GM19372 (cell line): Measurements from ENCODE around the gene STKLD1.
"Not testable (repeated sequence)": the region's sequence is repeated elsewhere in the genome, so short reads cannot be mapped to it uniquely, and the experiment has no call there.

ENCODE experiments used
- ATAC-seq: cut with Tn5 transposase; IDR thresholded peaks from one replicate; pipeline ENCODE4 v1.9.1; 2021; ENCODE audit warnings: mild to moderate bottlenecking, low read depth, moderate library complexity; ENCODE audit not compliant: unreplicated experiment

Gene STKLD1

GRCh38 chr9:133382507-133383141, 6.5 kb downstream of the STKLD1 start:
- ATAC-seq = no peak

- ATAC-seq = no peak
Measured at GRCh38 chr9:133383438-133383837, 7.3 kb downstream of the STKLD1 start.

DNA sequence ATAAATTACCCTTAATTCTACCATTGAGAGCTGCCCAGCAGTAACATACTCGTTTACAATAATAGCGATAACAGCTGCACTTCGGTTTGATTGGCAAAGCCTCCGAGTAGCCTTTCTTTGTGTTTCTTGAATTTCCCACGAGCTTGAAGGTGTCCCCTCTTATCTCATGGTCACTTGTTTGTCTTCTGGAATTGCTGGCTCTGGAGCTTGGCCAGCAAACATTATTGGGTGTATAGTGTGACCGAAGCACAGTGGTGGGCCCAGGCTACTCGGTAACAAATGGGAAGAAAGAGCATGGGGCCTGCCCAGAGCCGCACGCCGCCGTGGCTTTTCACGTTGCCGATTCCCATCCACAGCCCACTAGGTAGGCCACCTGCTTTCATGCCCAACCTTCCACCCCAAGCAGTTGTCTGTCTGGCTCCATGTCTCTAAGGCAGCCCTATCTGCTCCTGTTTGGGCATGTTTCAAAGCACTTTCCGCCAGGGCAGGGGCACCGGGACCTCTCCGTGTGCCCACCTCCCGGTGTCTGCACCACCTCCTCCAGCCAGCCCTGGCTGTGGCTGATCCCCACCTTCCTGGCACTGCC, 8.7 kb downstream of the STKLD1 start:
- no peak for ATAC-seq

- ATAC-seq = no peak
Measured at GRCh38 chr9:133385452-133385851, 9.3 kb downstream of the STKLD1 start.

DNA sequence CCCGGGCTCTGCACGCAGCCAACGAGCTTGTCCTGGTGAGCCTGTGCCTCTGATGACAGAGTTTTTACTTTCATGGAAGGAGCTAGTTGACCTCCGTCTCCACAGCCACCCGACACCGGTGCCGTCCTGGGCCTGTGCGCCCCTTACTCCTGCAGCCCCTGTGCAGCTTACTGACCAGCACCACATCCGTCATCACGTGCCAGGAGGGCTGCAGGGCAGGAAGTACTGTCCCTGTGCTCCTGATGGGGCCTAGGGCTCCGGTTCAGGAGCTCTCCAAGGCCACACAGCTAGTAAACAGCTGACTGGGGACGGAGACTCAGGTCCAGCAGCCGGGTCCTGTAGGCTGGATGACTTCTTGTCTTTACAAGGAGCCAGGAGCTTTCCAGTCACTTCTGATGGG, 10.2 kb downstream of the STKLD1 start:
- no peak for ATAC-seq

DNA sequence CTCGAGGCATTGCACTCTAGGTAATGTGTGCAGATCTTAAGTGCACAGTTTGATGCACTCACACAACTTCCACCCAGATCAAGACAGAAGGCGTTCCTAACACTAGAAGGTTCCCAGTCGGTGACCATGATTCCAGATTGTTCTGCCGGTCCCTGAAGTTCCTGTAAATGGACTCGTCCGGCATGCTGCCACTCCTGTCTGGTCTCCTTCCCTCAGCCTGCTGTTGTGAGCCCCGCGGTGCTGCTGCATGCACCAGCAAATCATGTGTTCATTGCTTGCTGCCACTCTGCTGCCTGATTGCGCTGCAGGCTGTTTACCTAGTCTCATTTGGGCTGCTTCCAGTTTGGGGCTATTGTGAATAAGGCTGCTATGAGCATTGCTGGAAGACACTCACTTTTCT, 11.5 kb downstream of the STKLD1 start:
- no peak for ATAC-seq

GRCh38 chr9:133389025-133389557, 12.9 kb downstream of the STKLD1 start:
- ATAC-seq = no peak

GRCh38 chr9:133389562-133389961, 13.4 kb downstream of the STKLD1 start:
- no peak for ATAC-seq

DNA sequence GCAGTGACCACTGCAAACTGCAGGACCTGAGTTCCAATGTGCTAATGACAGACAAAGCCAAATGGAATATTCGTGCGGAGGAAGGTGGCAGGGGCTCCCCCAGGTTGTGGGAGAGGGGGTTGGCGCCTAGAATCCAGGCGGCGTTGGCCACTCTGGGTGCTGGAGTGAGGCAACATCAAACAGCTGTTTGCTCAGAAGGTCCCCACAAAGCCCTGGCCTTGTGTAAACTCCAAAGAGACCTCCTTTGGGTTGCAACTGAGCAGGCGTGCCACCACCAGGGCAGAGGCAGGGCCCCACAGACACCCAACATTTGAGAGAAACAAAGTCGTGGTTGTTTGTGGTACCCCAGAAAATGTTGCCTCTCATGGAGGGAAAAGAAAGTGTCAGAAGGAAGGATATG, 14.5 kb downstream of the STKLD1 start:
- no peak for ATAC-seq

GRCh38 chr9:133391449-133391848, 15.3 kb downstream of the STKLD1 start:
- not testable (repeated sequence) for ATAC-seq

- ATAC-seq = not testable (repeated sequence)
Measured at GRCh38 chr9:133392308-133392707, 16.1 kb downstream of the STKLD1 start.

DNA sequence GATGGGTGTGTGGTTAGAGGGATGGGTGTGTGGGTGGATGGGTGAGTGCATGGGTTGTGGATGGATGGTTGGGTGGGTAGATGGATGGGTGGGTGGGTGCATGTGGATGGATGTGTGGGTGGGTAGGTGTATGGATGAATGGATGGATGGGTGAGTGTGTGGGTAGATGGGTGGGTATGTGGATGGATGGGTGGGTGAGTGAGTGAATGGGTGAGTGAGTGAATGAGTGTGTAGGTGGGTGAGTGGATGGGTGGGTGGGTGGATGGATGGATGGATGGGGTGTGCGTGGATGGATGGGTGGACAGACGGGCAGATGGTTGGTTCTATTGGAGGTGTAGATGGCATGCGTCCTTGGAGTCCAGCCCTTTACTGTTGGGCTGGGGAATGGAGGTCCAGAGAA, 17.2 kb downstream of the STKLD1 start:
- ATAC-seq = no peak

GRCh38 chr9:133394687-133395271, 18.6 kb downstream of the STKLD1 start:
- ATAC-seq = no peak

DNA sequence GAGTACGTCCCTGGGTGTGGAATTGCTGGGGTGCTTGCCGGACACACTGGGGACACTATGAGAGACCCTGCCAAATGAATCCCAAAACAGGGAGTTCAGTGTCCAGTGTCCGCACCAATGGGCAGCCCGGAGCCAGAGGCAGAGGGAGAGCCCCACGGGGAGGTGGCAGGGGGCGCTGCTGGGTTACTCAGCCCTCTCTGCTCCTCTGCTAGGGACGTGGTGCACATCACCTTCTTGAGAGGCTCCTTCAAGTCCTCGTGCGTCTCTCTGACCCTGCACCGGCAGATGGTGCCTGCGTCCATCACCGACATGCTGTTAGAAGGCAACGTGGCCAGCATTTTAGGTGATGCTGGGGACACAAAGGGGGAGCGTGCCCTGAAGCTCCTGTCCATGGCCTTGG, 20.8 kb downstream of the STKLD1 start:
- no peak for ATAC-seq

- no peak for ATAC-seq
Measured at GRCh38 chr9:133397370-133397769, 21.2 kb downstream of the STKLD1 start.

DNA sequence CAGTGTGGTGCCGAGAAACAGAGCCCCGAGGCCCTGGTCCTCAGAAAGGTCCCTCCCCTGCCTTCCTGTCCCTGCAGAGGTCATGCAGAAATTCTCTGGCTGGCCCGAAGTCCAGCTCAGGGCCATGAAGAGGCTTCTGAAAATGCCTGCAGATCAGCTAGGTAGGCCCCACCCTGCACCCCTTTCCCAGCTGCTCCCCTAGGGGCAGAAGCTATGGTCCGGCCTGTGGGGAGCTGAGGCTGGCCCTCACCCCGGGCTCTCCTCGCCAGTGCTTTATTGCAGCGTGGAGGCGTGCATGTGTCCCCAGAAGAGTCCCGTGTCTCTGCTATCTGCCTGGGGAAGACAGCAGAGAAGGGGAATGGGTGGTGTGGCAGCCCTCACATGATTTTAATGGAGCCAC, 21.7 kb downstream of the STKLD1 start:
- ATAC-seq = no peak

GRCh38 chr9:133400292-133400691, 24.1 kb downstream of the STKLD1 start:
- no peak for ATAC-seq

DNA sequence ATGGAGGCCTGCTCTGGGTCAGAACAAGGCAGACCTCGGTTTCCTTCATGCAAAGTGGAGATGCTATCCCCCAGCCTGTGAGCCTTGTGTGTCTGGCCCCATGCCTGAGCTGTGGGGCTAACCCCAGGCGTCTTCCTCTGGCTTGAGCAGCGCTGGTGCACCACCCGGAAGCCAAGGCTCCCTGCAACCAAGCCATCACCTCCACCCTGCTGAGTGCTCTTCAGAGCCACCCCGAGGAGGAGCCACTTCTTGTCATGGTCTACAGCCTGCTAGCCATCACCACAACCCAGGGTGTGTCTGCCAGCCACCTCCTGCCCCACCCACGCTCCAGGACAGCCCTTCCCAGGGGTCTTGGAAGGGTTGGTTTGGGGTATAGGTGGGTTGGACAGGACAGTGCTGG, 25.4 kb downstream of the STKLD1 start:
- ATAC-seq = no peak

GRCh38 chr9:133402689-133403088, 26.5 kb downstream of the STKLD1 start:
- no peak for ATAC-seq

DNA sequence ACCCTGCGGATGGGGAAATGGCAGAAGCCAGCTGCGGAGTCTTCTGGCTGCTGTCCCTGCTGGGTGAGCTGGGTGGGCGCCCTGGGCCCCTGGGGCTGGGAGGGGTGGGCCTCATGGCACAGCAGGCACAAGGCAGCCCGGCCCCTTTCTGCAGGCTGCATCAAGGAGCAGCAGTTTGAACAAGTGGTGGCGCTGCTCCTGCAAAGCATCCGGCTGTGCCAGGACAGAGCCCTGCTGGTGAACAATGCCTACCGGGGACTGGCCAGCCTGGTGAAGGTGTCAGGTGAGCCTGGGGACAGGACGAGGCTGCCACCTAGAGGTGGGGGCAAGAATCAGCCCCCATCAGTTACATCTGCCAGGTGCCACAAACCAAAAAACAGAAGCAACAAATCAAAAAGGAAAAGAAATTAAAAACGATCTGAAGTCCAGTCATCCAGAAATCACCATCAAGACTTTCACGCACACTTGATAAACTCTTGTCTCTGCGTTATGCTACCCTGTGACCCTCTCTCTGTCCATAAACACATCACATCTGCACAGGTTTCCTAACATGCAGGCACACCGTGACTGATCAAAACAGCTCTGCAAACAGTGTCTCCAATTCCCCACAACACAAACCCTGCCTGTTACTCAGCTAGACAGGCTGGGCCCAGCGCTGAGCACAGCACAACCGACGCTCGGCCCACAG, 27.7 kb downstream of the STKLD1 start:
- ATAC-seq = no peak

DNA sequence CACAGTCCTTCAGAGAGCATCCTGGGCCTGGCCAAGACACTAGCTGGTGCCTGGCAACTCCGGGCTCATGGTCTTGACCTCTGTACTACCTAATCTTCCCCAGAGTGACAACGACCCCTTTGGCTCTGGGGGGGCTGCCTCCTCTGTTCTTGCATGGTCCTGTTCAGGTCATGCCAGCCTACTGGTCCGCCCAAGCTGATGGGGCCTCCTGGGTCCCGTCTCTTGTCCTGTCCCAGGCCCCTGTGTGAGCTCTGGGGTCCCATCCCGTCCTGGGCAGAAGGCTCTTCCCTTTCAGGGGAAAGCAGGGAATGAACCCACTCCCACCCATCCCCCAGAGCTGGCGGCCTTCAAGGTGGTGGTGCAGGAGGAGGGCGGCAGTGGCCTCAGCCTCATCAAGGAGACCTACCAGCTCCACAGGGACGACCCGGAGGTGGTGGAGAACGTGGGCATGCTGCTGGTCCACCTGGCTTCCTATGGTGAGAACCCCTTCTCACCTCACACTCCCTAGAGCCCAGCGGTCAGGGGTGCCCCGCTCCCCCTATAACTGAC, 28.4 kb downstream of the STKLD1 start:
- ATAC-seq = no peak
